A549 (cell line): Measurements from ENCODE around the gene CEMP1.
"Not testable (repeated sequence)": the region's sequence is repeated elsewhere in the genome, so short reads cannot be mapped to it uniquely, and the experiment has no call there.

Source experiments
- EP300 ChIP-seq, 2 experiments: fragments of >200 bp; sonication (Bioruptor Twin); formaldehyde crosslinking; IDR thresholded peaks; 2 replicates in 1 of 2; 3 replicates in 1 of 2; pipeline ENCODE4 v1.6.1; 2016 to 2017
- JUN ChIP-seq, 2 experiments: fragments of >200 bp; sonication (Bioruptor Twin); formaldehyde crosslinking; IDR thresholded peaks; 2 replicates in 1 of 2; 3 replicates in 1 of 2; pipeline ENCODE4 v1.6.1; 2016 to 2017
- MYC ChIP-seq: IDR thresholded peaks from 2 replicates; pipeline ENCODE4 v1.6.1; 2012; ENCODE audit warnings: mild to moderate bottlenecking, inconsistent platforms, low read length, improper control_type of control experiment, borderline replicate concordance
- NPAS2 ChIP-seq: fragments of 250-450 bp; sonication (Bioruptor Pico); IDR thresholded peaks from 2 replicates; pipeline ENCODE4 v1.8.0; 2022; ENCODE audit warnings: mild to moderate bottlenecking, moderate library complexity, borderline replicate concordance
- POLR2A ChIP-seq: IDR thresholded peaks from 2 replicates; pipeline ENCODE4 v1.6.1; 2012; ENCODE audit warnings: mild to moderate bottlenecking, low read length
- RFX5 ChIP-seq: fragments of 450-650 bp; IDR thresholded peaks from 2 replicates; pipeline ENCODE4 v1.7.1; 2014; ENCODE audit warnings: antibody characterized with exemption, mild to moderate bottlenecking, moderate library complexity
- ZFP36 ChIP-seq: fragments of 450-650 bp; IDR thresholded peaks from 2 replicates; pipeline ENCODE4 v1.6.1; 2014; ENCODE audit warnings: borderline replicate concordance; ENCODE audit not compliant: partially characterized antibody
- ZNF302 ChIP-seq: fragments of 250-450 bp; sonication (Bioruptor Pico); IDR thresholded peaks from 2 replicates; pipeline ENCODE4 v1.9.0; 2021; ENCODE audit warnings: inconsistent platforms, mild to moderate bottlenecking, moderate library complexity
- TF ChIP-seq, protein P1 (sequence below): fragments of >200 bp; sonication (Bioruptor Twin); formaldehyde crosslinking; IDR thresholded peaks from 3 replicates; pipeline ENCODE4 v1.5.1; 2016
- TF ChIP-seq, protein P2 (sequence below): fragments of 150-350 bp; IDR thresholded peaks from 2 replicates; pipeline ENCODE4 v1.6.1; 2014; ENCODE audit warnings: low read depth, mild to moderate bottlenecking, low read length
- TF ChIP-seq, protein P3 (sequence below): fragments of 450-650 bp; IDR thresholded peaks from 2 replicates; pipeline ENCODE4 v1.6.1; 2014; ENCODE audit warnings: antibody characterized with exemption
- TF ChIP-seq, protein P4 (sequence below): IDR thresholded peaks from 2 replicates; pipeline ENCODE4 v1.6.1; 2012

DNA sequence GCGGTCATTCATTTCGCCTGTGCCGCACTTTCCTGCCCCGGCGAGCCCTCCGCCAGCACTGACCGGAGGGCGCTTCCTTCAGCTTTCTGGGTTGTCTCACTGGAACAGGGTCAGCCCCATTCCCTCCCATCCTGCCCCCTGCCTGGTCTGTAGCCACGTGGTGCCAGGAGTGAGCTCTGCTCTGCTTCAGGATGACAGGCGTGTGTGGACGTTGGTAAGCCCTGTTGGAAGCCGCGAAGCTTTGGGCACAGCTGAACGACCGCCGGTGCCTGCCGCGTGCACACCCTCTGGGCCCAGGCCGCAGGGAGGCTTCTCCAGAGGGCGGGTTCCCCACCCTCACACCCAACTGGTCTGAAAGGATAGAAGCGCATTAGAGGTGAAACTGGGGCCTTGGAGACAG, 49.6 kb upstream of the CEMP1 start:
- TF ChIP-seq, protein P1, sequence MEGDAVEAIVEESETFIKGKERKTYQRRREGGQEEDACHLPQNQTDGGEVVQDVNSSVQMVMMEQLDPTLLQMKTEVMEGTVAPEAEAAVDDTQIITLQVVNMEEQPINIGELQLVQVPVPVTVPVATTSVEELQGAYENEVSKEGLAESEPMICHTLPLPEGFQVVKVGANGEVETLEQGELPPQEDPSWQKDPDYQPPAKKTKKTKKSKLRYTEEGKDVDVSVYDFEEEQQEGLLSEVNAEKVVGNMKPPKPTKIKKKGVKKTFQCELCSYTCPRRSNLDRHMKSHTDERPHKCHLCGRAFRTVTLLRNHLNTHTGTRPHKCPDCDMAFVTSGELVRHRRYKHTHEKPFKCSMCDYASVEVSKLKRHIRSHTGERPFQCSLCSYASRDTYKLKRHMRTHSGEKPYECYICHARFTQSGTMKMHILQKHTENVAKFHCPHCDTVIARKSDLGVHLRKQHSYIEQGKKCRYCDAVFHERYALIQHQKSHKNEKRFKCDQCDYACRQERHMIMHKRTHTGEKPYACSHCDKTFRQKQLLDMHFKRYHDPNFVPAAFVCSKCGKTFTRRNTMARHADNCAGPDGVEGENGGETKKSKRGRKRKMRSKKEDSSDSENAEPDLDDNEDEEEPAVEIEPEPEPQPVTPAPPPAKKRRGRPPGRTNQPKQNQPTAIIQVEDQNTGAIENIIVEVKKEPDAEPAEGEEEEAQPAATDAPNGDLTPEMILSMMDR: not testable (repeated sequence)
- not testable (repeated sequence) for TF ChIP-seq POLR2A; ZNF302 (CRISPR knock-in tag); NPAS2 (CRISPR knock-in tag); JUN (IDR thresholded peaks at IDR 0.05); RFX5; MYC; EP300 (IDR thresholded peaks at IDR 0.05); ZFP36
- TF ChIP-seq, protein P2, sequence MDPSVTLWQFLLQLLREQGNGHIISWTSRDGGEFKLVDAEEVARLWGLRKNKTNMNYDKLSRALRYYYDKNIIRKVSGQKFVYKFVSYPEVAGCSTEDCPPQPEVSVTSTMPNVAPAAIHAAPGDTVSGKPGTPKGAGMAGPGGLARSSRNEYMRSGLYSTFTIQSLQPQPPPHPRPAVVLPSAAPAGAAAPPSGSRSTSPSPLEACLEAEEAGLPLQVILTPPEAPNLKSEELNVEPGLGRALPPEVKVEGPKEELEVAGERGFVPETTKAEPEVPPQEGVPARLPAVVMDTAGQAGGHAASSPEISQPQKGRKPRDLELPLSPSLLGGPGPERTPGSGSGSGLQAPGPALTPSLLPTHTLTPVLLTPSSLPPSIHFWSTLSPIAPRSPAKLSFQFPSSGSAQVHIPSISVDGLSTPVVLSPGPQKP: not testable (repeated sequence)
- TF ChIP-seq, protein P3, sequence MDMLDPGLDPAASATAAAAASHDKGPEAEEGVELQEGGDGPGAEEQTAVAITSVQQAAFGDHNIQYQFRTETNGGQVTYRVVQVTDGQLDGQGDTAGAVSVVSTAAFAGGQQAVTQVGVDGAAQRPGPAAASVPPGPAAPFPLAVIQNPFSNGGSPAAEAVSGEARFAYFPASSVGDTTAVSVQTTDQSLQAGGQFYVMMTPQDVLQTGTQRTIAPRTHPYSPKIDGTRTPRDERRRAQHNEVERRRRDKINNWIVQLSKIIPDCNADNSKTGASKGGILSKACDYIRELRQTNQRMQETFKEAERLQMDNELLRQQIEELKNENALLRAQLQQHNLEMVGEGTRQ: not testable (repeated sequence)
- TF ChIP-seq, protein P4, sequence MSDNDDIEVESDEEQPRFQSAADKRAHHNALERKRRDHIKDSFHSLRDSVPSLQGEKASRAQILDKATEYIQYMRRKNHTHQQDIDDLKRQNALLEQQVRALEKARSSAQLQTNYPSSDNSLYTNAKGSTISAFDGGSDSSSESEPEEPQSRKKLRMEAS: not testable (repeated sequence)
